Peyer's patch (tissue), 4 donors: ENCODE data around the gene PTPRK.

Experiments
- POLR2A ChIP-seq, 2 donors: fragments of 450-650 bp; IDR thresholded peaks; one replicate each; pipeline ENCODE4 v1.5.1; 2017; ENCODE audit warnings: antibody characterized with exemption in 2 of 2, mild to moderate bottlenecking in 2 of 2, moderate library complexity in 2 of 2
- TF ChIP-seq, protein P1 (sequence below), 6 experiments: fragments of 450-650 bp in 4 of 6; fragments of 200-600 bp in 2 of 6; sonication (generic) in 1 of 6; IDR thresholded peaks; one replicate each; pipeline ENCODE4 v1.5.1; 2017 to 2019; ENCODE audit warnings: antibody characterized with exemption in 6 of 6, mild to moderate bottlenecking in 3 of 6, moderate library complexity in 1 of 6

GRCh38 chr6:128005009-128005408, 515.4 kb downstream of the PTPRK start:
- no peak for TF ChIP-seq POLR2A (IDR thresholded peaks at IDR 0.05)
- TF ChIP-seq, protein P1, sequence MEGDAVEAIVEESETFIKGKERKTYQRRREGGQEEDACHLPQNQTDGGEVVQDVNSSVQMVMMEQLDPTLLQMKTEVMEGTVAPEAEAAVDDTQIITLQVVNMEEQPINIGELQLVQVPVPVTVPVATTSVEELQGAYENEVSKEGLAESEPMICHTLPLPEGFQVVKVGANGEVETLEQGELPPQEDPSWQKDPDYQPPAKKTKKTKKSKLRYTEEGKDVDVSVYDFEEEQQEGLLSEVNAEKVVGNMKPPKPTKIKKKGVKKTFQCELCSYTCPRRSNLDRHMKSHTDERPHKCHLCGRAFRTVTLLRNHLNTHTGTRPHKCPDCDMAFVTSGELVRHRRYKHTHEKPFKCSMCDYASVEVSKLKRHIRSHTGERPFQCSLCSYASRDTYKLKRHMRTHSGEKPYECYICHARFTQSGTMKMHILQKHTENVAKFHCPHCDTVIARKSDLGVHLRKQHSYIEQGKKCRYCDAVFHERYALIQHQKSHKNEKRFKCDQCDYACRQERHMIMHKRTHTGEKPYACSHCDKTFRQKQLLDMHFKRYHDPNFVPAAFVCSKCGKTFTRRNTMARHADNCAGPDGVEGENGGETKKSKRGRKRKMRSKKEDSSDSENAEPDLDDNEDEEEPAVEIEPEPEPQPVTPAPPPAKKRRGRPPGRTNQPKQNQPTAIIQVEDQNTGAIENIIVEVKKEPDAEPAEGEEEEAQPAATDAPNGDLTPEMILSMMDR (IDR thresholded peaks at IDR 0.05) = no peak
